Fibroblast of villous mesenchyme (primary cell): ENCODE measurements around the gene PRKCI. TPM values are rescaled to one million over a fixed set of nuclear protein-coding genes. Genes with fewer than 3 reads are reported as not detected.

Experiments
- DNase-seq: peaks from one replicate; pipeline ENCODE4 v3.0.0-alpha.2; 2010; ENCODE audit warnings: low read depth
- H3K4me3 ChIP-seq: 2 replicates; pipeline ENCODE4 v1.5.1; 2011; ENCODE audit warnings: low read depth, mild to moderate bottlenecking, low read length
- CTCF ChIP-seq: IDR thresholded peaks from 2 replicates; pipeline ENCODE4 v1.5.1; 2012; ENCODE audit warnings: low read depth, mild to moderate bottlenecking, low read length; ENCODE audit not compliant: insufficient read depth
- total RNA-seq: library from RNA; depleted of rRNA; stranded (reverse); fragments of >200 nt; gene quantifications from 2 replicates; pipeline ENCODE4 v1.2.3, GENCODE V29; 2012

The PRKCI gene
- total RNA-seq: 81.8 and 98.4 TPM in 2 replicates

- peak within 1 kb of the TSS; percentile 90 for H3K4me3 ChIP-seq
- TF ChIP-seq CTCF: no peak
- DNase-seq: peak; percentile 98
Measured at GRCh38 chr3:170221924-170222646, at the start of gene PRKCI. PRKCI (plus strand) TSS chr3:170222424; CDS start chr3:170222670, 246 bp downstream.

- no peak overlapping the region for H3K4me3 ChIP-seq
- DNase-seq: no peak
Measured at GRCh38 chr3:170178651-170179050, 43.6 kb upstream of the PRKCI start.

GRCh38 chr3:170179432-170179831 is 42.8 kb upstream of the PRKCI start:
- DNase-seq: no peak
- TF ChIP-seq CTCF: no peak
- peak overlapping the region; percentile 90 for H3K4me3 ChIP-seq

More at GRCh38 chr3:170178651-170179050, 43.6 kb upstream of the PRKCI start:
- TF ChIP-seq CTCF: no peak

GRCh38 chr3:170180079-170180907 is 41.9 kb upstream of the PRKCI start:
- no peak for TF ChIP-seq CTCF
- H3K4me3 ChIP-seq: peak overlapping the region; percentile 90
- DNase-seq: peak; percentile 40

GRCh38 chr3:170180908-170181885 is 41.0 kb upstream of the PRKCI start, which contains the start of gene PHC3:
PHC3 (minus strand) TSS chr3:170181733; CDS start chr3:170181715, 18 bp downstream.
- peak; percentile 3 for TF ChIP-seq CTCF
- peak; percentile 90 for DNase-seq
- peak within 1 kb of the TSS; percentile 90 for H3K4me3 ChIP-seq
